NCI-H1694 (cell line): ENCODE measurements around the gene GPR68.
"Not testable (repeated sequence)": the region's sequence is repeated elsewhere in the genome, so short reads cannot be mapped to it uniquely, and the experiment has no call there.

Source experiments
- DNase-seq: peaks from one replicate; lab custom pipeline; 2025; lab: John Stamatoyannopoulos, UW

The GPR68 gene

DNA sequence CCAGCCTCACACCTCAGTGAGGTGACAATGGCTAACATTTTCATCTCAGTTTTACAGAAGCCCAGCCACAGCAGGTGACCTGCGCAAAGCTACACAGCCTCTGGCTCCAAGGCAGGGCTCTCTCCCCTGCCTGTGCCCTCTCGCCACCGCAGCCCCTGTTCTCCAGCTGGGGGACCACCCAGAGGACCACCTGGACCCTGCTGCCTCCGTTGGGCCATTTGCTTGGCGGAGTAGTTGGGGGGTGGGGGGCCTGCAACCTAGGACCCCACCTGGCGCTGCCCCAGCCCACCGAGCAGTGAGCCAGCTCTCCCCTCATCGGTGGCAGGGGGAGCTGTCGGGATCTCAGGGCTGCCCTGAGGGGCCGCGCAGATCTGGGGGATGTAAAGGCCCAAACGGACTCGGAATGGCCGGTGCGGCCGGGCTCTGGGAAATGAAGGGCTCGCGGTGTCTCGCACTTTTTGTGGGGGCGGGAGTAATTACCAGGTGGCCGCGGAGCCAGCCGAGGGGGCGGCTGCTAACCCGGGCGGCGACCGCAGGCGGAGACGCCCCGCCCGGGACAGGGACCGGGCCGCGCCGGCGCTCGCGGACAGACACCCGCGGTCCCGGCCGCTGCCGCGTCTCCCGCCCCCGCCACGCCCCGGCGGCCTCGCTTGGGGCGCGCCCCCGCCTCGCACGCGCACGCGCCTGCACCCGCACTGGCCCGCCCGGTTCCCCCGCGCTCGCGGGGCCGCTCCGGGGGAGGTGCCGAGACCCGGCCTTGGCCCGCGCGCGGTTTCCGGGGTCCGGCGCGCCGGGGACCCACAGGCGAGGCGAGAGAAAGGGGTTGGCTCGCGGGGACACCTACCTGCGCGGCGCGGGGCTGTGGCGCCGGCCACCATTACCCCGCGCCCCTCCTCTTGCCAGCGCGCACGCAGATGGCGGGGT lies 8.6 kb upstream of the GPR68 start:
- DNase-seq, result no peak

DNA sequence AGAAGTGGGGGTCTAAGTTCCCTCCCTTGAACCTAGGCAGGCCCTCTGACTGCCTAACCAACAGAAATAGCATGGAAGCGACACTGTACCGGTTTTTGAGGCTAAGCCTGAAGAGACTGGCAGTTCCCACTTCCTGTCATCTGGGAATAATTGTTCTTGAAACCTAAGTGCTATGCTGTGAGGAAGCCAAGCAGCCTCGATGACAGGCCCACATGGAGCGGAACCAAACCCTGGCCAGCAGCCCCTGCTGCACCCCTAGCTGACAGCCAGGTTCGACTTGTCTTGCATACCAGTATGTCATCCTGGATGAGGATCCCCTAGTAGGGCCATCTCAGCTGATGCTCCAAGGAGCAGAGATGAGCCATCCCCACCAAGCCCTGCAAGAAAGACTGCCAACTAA lies 6.4 kb upstream of the GPR68 start:
- DNase-seq, result no peak

DNA sequence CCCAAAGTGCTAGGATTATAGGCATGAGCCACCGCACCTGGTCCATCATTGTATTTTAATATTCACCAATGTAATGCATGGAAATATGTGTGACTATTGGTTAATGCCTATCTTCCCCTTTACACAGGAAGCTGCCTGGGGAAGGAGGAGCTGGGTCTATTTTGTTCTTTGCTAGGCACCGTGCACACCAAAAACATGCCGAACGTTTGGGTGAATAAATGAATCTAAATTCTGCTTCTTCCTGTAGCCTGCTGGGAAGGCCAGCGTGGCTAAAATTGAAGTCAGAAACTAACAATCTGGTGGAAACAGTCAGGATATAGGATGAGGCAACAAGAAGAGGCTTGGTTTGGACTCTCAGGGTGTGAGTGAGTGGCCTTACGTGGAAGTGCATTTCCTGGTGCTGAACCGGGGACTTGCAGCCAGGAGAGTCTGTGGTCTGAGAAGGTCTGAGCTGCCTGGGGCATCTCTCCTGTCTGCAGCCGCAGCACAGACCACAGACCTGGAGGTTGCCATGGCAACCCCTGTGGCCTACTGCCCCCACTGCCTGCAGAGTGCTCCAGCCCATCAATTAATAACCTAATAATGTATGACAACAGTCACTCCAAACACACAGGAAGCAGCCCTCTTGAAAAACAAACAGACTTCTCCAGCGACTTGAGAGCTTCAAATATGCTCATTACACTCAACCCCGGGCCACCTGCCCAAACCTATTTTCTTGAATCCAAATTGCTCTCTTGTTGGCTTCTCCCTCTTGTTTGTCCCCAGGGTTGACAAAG lies 5.5 kb upstream of the GPR68 start:
- DNase-seq, result peak; percentile 22

DNA sequence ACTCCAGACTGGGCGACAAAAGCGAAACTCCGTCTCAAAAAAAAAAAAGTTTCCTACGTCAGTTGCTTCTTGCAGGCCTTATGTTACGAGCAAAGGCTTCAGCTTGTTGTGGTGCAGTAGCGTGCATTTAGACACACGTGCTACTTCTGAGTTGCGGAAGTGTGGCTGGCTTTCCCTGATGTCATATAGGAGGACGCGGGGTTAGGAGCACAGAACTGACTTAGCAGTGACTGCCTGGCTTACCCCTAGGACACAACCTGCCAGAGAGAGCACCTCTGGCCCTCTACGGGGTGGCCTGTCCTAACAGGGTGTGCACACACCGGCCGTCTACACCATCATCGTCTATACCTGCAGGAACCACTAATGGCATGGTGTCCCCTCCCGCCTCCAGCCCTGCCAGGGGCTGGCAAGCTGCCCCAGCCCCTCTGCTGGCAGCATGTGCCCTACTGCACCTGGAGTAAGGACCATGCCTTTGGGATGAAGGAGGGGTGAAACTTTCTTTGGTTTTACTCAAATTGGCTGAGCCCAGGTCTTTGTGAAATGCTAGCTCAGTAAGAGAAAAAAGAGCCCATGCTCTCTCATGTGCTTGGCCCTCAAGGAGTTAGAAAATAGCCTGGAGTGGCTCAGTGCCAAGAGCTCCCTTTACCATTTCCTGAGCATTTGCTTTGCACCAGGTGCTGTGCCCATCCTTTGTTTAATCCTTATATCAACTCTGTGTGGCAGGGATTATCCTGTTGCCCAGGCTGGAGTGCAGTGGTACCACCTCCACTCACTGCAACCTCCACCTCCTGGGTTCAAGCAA lies 1.7 kb upstream of the GPR68 start:
- DNase-seq, result peak; percentile 58

DNA sequence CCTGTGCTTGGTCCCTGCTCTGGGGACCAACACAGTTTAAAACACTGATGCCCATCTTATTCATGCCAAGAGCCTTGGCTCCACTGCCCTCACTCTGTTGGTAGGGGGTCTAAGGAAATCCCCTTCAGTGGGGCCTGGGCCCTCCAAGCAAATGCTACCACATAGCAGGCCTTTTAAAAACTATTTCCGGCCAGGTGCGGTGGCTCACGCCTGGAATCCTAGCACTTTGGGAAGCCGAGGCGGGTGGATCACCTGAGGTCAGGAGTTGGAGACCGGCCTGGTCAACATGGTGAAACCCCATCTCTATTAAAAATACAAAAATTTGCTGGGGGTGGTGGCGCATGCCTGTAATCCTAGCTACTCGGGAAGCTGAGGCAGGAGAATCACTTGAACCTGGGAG lies 1.1 kb upstream of the GPR68 start:
- not testable (repeated sequence) for DNase-seq

DNA sequence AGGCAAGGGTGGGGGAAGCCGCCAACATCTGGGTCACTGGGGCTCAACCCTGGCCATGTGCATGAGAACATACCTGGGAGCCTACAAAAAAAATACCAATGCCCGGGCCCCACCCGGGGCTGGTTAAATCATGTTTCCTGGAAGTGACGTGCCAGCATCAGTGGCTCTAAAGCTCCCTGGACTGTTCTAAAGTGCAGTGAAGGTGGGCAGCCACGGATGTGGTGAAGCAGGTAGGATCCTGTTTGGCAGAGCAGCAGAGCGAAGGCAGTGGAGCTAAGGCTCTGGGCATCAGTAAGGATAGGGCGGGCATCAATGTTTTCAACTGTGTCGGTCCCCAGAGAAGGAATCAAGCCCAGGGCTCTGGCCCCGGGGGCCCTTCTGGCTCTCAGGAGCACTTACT lies 525 bp upstream of the GPR68 start:
- DNase-seq, result no peak

DNA sequence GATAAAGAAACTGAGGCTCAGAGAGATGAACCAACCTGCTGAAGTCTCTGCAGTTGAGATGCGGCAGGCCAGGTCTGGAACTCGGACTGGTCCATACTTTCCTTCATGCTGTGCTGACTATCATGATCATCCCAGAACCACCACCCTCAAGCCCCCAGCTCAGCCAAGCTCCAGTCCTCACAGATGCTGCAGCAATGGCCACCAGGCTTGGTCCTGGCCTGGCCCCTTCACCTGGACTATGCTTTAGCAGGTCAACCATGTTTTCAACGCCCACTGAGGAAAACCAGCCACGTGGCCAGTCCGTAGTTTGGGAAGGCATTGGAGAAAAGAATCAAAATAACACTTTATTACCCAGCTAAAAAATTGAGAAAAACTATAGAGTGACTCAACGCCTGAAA lies 1.4 kb downstream of the GPR68 start:
- DNase-seq, result no peak

DNA sequence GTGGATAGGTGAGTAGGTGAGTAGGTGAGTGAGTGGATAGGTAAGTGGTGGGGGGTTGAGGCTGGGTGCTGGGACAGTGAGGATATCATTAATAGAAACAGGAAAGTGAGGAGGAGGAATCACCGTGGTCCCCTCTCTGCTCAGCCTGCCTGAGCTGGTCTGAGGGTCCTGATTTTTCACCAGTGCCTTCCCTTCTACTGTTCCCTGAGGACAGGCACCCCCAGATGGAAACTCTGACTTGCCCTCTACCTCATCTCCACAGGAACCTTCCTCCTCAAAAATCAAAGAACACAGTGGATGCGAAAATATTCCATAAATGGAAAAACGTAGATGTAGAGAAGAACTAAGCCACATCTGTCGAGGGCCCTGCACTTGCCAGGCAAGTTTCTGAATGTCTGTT lies 1.9 kb downstream of the GPR68 start:
- no peak for DNase-seq

DNA sequence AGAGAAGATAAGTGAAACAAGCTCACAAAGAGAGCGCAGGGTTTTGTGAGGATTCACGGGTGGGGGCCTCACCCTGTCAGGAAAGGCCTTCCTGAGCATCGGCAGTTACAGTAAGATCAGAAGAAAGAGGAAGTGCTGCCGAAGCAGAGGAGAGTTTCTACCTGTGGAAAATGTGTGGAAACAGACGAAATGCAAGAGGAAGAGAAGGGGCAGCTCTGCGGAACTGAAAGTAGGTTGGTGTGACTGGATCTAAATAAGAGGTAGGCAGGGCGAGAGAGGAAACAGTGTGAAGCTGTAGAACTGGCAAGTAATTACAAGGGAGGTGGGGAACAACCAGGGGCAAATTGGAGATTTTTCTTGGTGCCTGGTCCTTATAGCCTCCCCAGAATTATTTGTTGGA lies 2.6 kb downstream of the GPR68 start:
- no peak for DNase-seq

DNA sequence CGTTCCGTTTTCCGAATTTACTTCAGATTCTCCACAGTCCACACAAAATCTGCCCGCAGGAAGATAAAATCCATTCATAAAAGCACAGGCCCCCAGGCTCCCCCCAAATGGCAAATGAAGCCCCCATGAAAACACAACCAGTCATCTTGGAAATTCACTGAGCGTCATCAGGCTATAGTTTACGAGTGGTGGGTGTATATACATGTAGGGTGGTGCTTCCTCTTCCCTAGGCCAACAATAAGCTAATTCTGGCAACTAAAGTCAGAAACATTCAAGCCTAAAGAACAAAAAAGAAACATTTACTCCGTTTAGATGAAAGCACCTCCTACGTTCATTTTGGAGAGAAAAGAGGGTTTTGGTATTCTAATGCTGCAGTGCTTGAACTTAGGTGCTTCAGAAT lies 5.8 kb downstream of the GPR68 start:
- no peak for DNase-seq

DNA sequence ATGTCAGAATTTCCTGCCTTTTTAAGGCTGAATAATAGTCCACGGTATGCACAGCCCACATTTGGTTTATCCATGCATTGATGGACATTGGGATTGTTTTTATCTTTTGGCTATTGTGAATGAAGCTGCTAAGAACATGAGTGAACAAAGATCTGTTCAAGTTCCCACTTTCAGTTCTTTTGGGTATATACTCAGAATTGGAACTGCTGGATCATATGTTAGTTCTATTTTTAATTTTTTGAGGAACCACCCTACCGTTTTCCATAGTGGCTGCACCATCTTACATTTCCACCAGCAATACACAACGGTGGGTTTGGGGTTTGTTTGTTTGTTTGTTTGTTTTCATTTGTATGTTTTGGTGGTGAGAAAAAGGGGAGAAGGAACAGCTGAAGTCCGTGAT lies 6.4 kb downstream of the GPR68 start:
- no peak for DNase-seq

DNA sequence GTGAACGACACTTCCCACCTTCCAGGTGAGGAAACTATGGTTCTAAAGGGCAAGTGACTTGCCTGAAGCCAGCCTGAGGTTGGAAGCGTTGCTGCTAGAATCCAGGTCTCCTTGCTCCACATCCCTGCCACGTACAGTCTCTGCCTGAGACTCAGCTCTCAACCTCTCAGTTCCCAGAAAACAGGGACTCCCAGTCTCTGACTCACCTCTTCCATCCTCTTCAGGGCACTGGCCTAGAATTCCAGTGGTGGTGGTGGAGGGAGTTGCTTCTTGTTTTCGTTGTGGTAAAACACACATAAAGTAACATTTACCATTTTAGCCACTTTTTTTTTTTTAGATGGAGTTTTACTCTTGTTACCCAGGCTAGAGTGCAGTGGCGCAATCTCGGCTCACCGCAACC lies 7.3 kb downstream of the GPR68 start:
- DNase-seq, result no peak

DNA sequence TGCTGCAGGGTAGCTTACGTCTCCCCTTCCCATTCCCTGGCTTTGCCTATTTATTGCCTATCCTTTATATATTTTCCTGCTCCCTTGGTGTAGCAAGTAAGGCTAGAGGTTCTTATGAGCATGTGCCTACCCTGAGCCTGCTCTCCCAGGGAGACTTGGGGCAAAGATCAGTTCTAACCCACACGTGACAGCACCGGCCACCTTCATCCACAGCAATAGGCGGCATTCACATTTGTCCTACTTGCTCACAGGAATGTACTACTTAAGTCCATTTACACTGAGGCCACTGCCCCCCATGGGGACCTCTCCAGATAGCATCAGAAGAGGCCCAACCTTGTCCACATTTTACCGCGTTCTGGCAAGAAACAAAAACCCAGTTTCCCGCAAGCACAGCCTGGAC lies 8.7 kb downstream of the GPR68 start:
- no peak for DNase-seq

DNA sequence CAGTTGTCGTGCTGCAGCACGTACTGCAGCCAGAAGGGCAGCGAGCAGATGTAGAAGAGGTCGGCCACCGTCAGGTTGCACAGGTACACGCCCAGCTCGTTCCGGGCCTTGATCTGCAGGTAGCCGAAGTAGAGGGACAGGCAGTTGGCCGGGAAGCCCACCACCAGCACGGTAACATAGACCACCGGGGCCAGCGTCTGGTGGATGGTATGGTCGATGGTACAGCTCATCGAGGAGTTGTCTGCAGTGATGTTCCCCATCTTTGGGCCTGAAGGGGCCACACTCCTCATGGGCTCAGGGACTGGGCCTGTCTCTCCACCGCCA lies 9.8 kb downstream of the GPR68 start:
- no peak for DNase-seq

DNA sequence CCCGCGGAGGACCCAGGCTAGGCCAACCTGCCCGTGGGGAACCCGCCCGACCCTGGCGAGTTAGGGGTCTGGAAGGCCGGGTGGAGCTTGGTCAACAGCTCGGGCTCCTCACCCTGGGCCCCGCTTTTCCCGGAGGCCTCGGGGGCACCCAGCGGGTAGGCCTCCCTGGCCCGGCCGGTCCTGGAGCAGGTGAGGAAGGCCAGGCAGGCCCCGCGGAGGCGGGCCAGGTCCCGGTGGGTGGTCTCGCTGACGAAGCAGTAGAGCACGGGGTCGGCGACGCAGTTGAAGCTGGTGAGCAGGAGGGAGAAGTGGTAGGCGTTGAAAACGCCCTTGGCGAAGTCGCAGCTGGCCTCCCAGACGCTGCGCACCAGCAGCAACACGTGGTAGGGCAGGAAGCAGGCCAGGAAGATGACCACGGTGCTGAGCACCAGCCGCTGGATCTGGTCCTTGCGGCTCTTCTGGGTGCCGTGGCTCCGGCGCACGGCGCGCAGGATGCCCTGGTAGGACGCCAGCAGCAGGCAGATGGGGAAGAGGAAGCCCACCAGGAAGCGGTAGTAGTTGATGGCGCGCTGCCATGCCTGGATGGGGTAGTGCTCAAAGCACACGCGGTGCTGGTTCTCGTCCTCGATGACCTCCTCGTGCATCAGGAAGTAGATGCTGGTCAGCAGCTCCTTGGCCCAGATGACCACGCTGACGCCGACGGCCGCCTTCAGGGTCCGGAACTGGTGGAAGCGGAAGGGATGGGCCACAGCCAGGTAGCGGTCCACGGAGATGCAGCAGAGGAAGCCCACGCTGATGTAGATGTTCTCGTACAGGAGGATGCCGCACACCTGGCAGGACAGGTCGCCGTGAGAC lies 10.3 kb downstream of the GPR68 start:
- DNase-seq, result no peak

DNA sequence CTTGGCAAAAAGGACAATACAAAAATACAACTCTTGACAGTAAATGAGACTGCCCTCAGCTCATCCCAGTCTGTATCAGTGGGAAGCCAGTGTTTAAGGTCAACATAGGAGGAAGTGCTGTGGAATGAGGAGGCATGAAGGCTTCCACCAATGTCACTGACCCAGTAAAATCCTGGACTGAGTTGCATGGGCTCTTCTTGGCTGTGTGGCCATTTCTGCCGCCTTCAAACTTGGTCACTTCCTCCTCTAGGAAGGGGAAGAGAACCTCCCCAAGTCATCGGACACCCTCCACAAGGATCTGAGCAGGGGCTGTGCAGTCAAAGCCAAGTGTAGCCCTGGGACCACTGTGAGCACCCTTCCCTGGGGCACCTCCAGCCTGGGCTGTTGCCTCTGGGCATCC lies 11.9 kb downstream of the GPR68 start:
- no peak for DNase-seq

DNA sequence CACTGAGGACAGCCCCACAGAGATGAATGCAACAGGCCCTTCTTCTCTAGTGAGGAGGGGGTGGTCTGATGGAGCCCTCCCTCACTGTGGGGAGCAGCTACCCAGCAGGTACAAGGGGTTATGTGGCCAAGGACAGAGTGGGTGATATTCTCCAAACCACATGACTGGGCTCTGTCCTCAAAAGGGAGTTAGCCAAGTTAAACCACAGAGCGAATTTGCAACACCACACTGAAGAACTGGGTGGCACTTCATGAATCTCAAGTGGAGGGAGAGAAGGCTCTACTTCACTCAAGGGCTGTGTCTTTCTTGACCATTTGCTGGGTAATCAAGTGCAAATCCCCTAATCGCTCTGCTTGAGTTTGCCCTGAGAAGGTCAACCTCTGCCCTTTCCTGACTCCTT lies 12.5 kb downstream of the GPR68 start:
- DNase-seq, result no peak

DNA sequence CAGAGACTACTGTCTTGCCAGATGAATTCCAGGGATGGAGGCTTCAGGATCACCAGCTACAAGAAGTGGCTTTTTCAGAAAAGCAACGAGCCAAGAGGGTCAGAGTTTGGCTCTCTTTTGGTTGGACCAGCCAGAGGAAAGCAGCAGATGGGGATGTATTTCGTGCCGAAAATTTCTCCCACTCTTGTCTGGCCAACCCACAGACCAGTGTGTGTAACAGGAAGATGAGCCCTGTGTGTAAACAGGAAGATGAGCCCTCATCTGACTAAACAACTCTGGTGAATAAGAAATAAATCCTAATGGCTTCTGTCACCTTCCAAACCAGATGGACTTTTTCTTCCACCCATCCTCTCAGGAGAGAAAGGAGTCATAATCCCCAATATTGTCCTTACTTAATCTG lies 13.1 kb downstream of the GPR68 start:
- DNase-seq, result no peak

DNA sequence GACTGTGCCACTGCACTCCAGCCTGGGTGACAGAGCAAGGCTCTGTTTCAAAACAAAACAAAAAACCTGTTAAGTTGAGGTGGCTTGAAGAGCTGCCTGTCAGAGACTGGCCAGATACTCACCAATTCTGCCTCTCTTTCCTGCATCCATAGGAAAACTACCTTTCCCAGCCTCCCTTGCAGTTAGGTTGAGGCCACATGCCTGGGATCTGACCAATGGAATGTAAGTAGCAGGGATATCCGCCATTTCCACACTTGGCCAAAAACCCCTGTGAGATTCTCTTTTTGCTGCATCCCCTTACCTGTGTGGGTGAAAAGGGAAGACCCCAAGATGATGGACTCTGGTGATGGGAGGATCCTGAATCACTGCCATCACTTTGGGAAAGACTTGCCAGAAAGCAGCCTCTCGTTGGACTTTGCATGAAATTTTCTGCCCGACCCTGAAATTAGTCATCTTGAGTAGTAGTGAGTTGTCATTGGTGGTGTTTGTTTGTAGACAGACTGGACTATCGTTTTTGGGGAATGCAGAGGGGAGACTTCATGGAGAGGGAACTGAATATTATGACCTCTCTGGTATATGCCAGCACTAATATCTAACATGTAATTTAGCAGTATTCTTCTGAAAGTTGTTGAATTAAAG lies 14.0 kb downstream of the GPR68 start:
- DNase-seq, result no peak

DNA sequence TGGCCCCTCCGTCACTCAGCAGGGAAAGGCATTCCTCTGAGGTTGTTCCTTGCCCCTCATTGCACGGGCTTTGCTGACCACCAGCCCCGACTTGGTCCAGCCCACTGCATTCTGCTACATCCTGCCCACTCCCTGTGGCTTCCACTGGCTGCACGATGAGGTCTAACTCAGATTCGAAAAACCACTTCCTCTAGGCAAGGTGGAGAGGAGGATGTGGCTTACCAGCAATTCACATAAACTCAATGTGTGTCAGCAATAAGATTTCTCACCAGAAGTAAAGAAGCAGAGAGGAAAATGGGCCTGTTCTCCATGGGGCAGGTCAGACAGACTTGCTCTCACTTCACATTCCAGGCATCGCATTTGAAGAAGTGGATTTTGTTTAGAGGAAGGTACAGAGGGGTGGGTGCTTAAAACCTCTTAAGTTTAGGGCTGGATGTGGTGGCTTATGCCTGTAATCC lies 14.7 kb downstream of the GPR68 start:
- no peak for DNase-seq

DNA sequence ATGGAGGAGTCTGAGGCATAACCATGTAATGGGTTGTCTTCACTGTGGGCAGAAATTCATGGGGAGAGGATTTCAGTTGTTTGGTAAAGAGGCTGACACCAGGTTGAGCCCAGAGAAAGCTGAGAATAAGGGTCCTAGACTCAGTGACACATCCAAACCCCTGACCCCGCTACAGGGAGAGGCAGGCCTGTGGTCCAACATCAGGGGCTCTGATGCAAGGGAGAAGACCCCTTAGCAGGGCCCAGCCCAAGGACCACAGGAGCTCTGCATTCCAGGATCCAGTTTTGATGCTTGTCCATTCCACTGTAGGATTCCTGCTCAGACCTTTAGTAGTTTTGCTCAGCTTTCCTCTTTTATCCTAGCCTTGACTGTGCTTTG lies 15.5 kb downstream of the GPR68 start:
- no peak for DNase-seq
